Measurements from ENCODE around the gene ZBTB46. TPM values are rescaled to one million over a fixed set of nuclear protein-coding genes. Genes with fewer than 3 reads are reported as not detected.
A peak's percentile ranks its signal among the peaks of the same experiment; 100 is the strongest.

Gene ZBTB46
- total RNA-seq, 2 experiments from 2014 or later: 0.10 TPM; not detected in 1

GRCh38 chr20:63766695-63767426 is 64.2 kb downstream of the ZBTB46 start:
- ChIA-PET CTCF (interaction anchor here (0.8 to 1.0 kb wide), 2 partner anchors 9 to 12 kb away, joined by 3 read pairs; no protein-coding TSS in a partner anchor), POLR2A (no interaction called here)
- Mint-ChIP-seq H3K4me1 (ENCODE audit: low read depth) (no peaks in the 10 kb centered on the region), H3K9me3 (ENCODE audit: insufficient read depth) (no peaks in the 10 kb centered on the region), H3K4me3 (no peak overlapping the region), H3K36me3 (ENCODE audit: low read depth) (no peaks in the 10 kb centered on the region), H3K27me3 (ENCODE audit: low read depth) (peaks cover 11% of the 10 kb centered on the region), H3K27ac (no peak overlapping the region)
- DNase-seq: no peak
- ATAC-seq: no peak

DNA sequence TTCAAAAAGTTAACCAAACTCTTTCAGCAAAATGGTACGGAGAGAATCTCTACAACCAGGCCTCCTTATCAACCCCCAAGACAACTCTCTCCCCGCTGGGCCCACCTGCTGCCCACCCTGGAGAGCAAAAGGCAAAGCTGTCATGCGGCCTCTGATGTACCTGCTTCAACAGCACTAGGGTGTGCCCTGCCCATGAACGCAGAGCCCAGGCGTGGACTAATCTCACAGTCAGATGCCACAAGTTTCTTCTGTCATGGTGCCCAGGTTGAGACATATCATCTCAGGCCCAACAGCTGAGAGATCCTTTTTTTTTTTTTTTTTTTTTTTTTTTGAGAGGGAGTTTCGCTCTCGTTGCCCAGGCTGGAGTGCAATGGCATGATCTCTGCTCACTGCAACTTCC is 65.2 kb downstream of the ZBTB46 start:
- peaks cover 12% of the 10 kb centered on the region for H3K27me3 Mint-ChIP-seq (ENCODE audit: low read depth)
- H3K9me3 Mint-ChIP-seq (ENCODE audit: insufficient read depth): no peaks in the 10 kb centered on the region
- ChIA-PET CTCF (no interaction called here), POLR2A (no interaction called here)
- no peaks in the 10 kb centered on the region for H3K36me3 Mint-ChIP-seq (ENCODE audit: low read depth)
- H3K4me3 Mint-ChIP-seq: no peak overlapping the region
- DNase-seq: no peak
- H3K4me1 Mint-ChIP-seq (ENCODE audit: low read depth): no peaks in the 10 kb centered on the region
- no peak overlapping the region for H3K27ac Mint-ChIP-seq
- no peak for ATAC-seq

- CTCF ChIA-PET: no interaction called here
- POLR2A ChIA-PET: no interaction called here
- ATAC-seq: no peak
Observed at GRCh38 chr20:63765082-63765873, 65.8 kb downstream of the ZBTB46 start.

DNA sequence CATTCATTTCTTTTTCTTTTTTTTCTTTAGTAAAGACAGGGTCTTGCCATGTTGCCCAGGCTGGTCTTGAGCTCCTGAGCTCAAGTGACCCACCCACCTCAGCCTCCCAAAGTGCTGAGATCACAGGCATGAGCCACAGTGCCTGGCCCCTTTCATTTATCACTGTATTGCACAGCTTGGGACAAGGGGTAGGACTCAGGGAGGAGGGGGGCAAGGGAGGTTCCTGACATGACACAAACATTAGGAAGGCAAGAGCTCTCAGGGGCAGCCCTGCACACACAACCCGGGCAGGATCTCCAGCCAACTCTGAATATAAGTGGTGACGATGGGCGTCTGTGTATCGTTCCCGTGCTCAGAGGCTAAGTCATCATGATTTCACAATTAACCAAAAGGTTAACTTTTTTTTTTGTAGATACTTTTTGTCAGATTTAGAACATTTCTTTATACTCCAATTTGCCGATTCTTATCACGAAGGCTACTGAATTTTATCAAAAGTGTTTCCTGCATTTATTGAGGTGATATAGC is 71.6 kb downstream of the ZBTB46 start:
- DNase-seq: no peak
- Mint-ChIP-seq H3K36me3 (ENCODE audit: low read depth) (no peaks in the 10 kb centered on the region), H3K27ac (no peak overlapping the region), H3K4me3 (no peak overlapping the region), H3K4me1 (ENCODE audit: low read depth) (peaks cover 22% of the 10 kb centered on the region), H3K9me3 (ENCODE audit: insufficient read depth) (no peaks in the 10 kb centered on the region), H3K27me3 (ENCODE audit: low read depth) (peaks cover 28% of the 10 kb centered on the region)
- ATAC-seq: no peak
- POLR2A ChIA-PET: interaction anchor here (0.6 kb wide), 1 partner anchor 238 kb away, joined by 3 read pairs; no protein-coding TSS in a partner anchor
- CTCF ChIA-PET: interaction anchor here (2.1 kb wide), 1 partner anchor 26 kb away, joined by 8 read pairs; no protein-coding TSS in a partner anchor

More at GRCh38 chr20:63765082-63765873, 65.8 kb downstream of the ZBTB46 start:
- no peaks in the 10 kb centered on the region for H3K4me1 Mint-ChIP-seq (ENCODE audit: low read depth)
- no peaks in the 10 kb centered on the region for H3K36me3 Mint-ChIP-seq (ENCODE audit: low read depth)
- H3K27me3 Mint-ChIP-seq (ENCODE audit: low read depth): peaks cover 12% of the 10 kb centered on the region
- peak overlapping the region; percentile 25 for H3K27ac Mint-ChIP-seq
- no peak overlapping the region for H3K4me3 Mint-ChIP-seq
- no peaks in the 10 kb centered on the region for H3K9me3 Mint-ChIP-seq (ENCODE audit: insufficient read depth)
- no peak for DNase-seq

- Mint-ChIP-seq H3K9me3 (ENCODE audit: insufficient read depth) (no peaks in the 10 kb centered on the region), H3K36me3 (ENCODE audit: low read depth) (no peaks in the 10 kb centered on the region), H3K4me3 (no peak overlapping the region), H3K27me3 (ENCODE audit: low read depth) (peaks cover 29% of the 10 kb centered on the region), H3K27ac (peak overlapping the region; percentile 6), H3K4me1 (ENCODE audit: low read depth) (peaks cover 22% of the 10 kb centered on the region)
- ChIA-PET POLR2A (no interaction called here), CTCF (no interaction called here)
- ATAC-seq (no peak), DNase-seq (no peak)
Observed at GRCh38 chr20:63758152-63758551, 72.9 kb downstream of the ZBTB46 start.

- H3K4me1 Mint-ChIP-seq (ENCODE audit: low read depth): peaks cover 30% of the 10 kb centered on the region
- POLR2A ChIA-PET: interaction anchor here (1.4 kb wide), 1 partner anchor 16 kb away, joined by 3 read pairs; no protein-coding TSS in a partner anchor
- H3K27me3 Mint-ChIP-seq (ENCODE audit: low read depth): peaks cover 19% of the 10 kb centered on the region
- H3K36me3 Mint-ChIP-seq (ENCODE audit: low read depth): no peaks in the 10 kb centered on the region
- H3K27ac Mint-ChIP-seq: peak overlapping the region; percentile 67
- DNase-seq (peak; percentile 78), ATAC-seq (peak; percentile 70)
- H3K4me3 Mint-ChIP-seq: no peak overlapping the region
- CTCF ChIA-PET: no interaction called here
- H3K9me3 Mint-ChIP-seq (ENCODE audit: insufficient read depth): no peaks in the 10 kb centered on the region
Observed at GRCh38 chr20:63756648-63756991, 74.4 kb downstream of the ZBTB46 start.

GRCh38 chr20:63755933-63756647 is 75.0 kb downstream of the ZBTB46 start:
- POLR2A ChIA-PET: interaction anchor here (1.4 kb wide), 1 partner anchor 15 kb away, joined by 3 read pairs; no protein-coding TSS in a partner anchor
- Mint-ChIP-seq H3K27me3 (ENCODE audit: low read depth) (peaks cover 19% of the 10 kb centered on the region), H3K27ac (peak overlapping the region; percentile 67), H3K9me3 (ENCODE audit: insufficient read depth) (no peaks in the 10 kb centered on the region), H3K4me1 (ENCODE audit: low read depth) (peaks cover 33% of the 10 kb centered on the region), H3K4me3 (no peak overlapping the region), H3K36me3 (ENCODE audit: low read depth) (no peaks in the 10 kb centered on the region)
- DNase-seq: no peak
- no peak for ATAC-seq
- CTCF ChIA-PET: interaction anchor here (0.9 to 1.1 kb wide), 2 partner anchors 109 to 218 kb away, joined by 3 read pairs; partner anchors contain the start of gene TPD52L2

DNA sequence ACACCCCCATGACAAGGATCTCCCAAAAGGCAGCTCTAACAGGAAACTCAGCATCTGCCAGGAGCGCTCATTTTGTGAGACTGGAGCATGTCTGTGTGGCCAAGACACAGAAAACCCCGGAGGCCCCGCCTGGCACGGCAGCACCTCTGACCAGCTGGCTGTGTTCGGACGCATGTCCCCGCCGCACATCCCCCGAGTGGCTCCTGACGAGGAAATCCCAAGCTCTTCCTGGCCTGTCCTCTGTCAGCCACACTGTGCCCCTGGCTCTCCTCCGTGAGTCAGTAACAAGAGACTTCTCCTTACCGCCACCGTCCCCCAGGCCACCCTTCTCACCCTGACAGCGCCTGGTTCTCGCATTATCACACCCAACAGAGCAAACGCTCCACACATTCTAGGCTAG is 77.1 kb downstream of the ZBTB46 start:
- DNase-seq: no peak
- peaks cover 11% of the 10 kb centered on the region for H3K27me3 Mint-ChIP-seq (ENCODE audit: low read depth)
- H3K4me3 Mint-ChIP-seq: no peak overlapping the region
- POLR2A ChIA-PET: interaction anchor here (1.2 kb wide), 1 partner anchor 108 kb away, joined by 3 read pairs; no protein-coding TSS in a partner anchor
- no peak for ATAC-seq
- CTCF ChIA-PET: interaction anchor here (1.7 kb wide), 1 partner anchor 32 kb away, joined by 4 read pairs; no protein-coding TSS in a partner anchor
- no peaks in the 10 kb centered on the region for H3K36me3 Mint-ChIP-seq (ENCODE audit: low read depth)
- peak overlapping the region; percentile 37 for H3K27ac Mint-ChIP-seq
- no peaks in the 10 kb centered on the region for H3K9me3 Mint-ChIP-seq (ENCODE audit: insufficient read depth)
- peaks cover 48% of the 10 kb centered on the region for H3K4me1 Mint-ChIP-seq (ENCODE audit: low read depth)

GRCh38 chr20:63753381-63753780 is 77.7 kb downstream of the ZBTB46 start:
- no peak for DNase-seq
- Mint-ChIP-seq H3K27me3 (ENCODE audit: low read depth) (peaks cover 9% of the 10 kb centered on the region), H3K4me3 (no peak overlapping the region), H3K9me3 (ENCODE audit: insufficient read depth) (no peaks in the 10 kb centered on the region), H3K27ac (no peak overlapping the region), H3K36me3 (ENCODE audit: low read depth) (no peaks in the 10 kb centered on the region), H3K4me1 (ENCODE audit: low read depth) (peaks cover 48% of the 10 kb centered on the region)
- ChIA-PET POLR2A (interaction anchor here (1.2 kb wide), 1 partner anchor 109 kb away, joined by 3 read pairs; no protein-coding TSS in a partner anchor), CTCF (interaction anchor here (1.7 kb wide), 1 partner anchor 32 kb away, joined by 4 read pairs; no protein-coding TSS in a partner anchor)
- ATAC-seq: no peak

- CTCF ChIA-PET: interaction anchor here (1.0 kb wide), 1 partner anchor 12 kb away, joined by 3 read pairs; no protein-coding TSS in a partner anchor
- ATAC-seq: no peak
Observed at GRCh38 chr20:63752411-63753101, 78.5 kb downstream of the ZBTB46 start.

More at GRCh38 chr20:63752411-63753101, 78.5 kb downstream of the ZBTB46 start:
- Mint-ChIP-seq H3K27me3 (ENCODE audit: low read depth) (peaks cover 6% of the 10 kb centered on the region), H3K4me3 (no peak overlapping the region), H3K36me3 (ENCODE audit: low read depth) (no peaks in the 10 kb centered on the region), H3K4me1 (ENCODE audit: low read depth) (peaks cover 44% of the 10 kb centered on the region), H3K9me3 (ENCODE audit: insufficient read depth) (no peaks in the 10 kb centered on the region), H3K27ac (no peak overlapping the region)
- DNase-seq: no peak
- POLR2A ChIA-PET: no interaction called here

All from activated CD8-positive, alpha-beta T cell treated with anti-CD3 and anti-CD28 coated beads, Interleukin-2, amount 10 ng/mL, durations not matched to agents 7 days and 5 days (primary cell).